HepG2 (cell line): ENCODE results near the gene PARN. TPM values are rescaled to one million over a fixed set of nuclear protein-coding genes. Genes with fewer than 3 reads are reported as not detected.

Experiments
- AKAP8 ChIP-seq: sonication (generic); formaldehyde crosslinking; IDR thresholded peaks from 2 replicates; pipeline ENCODE4 v1.5.1; 2020; ENCODE audit warnings: mild to moderate bottlenecking, missing genetic modification reagents
- ASH2L ChIP-seq: fragments of 300-600, 200-600 bp; sonication (generic); IDR thresholded peaks from 2 replicates; pipeline ENCODE4 v1.7.0; 2017; ENCODE audit warnings: low read depth, mild to moderate bottlenecking, moderate library complexity, mixed read lengths, low read length; ENCODE audit not compliant: insufficient read length
- DNMT3B ChIP-seq: conservative IDR thresholded peaks from 2 replicates; pipeline ENCODE4 v1.6.1; 2016; ENCODE audit warnings: missing biosample characterization, control low read depth
- GPN1 ChIP-seq: sonication (generic); formaldehyde crosslinking; IDR thresholded peaks from 2 replicates; pipeline ENCODE4 v1.5.1; 2020; ENCODE audit warnings: missing genetic modification reagents, borderline replicate concordance
- HES4 ChIP-seq: sonication (generic); formaldehyde crosslinking; IDR thresholded peaks from 2 replicates; pipeline ENCODE4 v1.9.0; 2021; ENCODE audit warnings: mild to moderate bottlenecking, missing genetic modification reagents, borderline replicate concordance
- PPARG ChIP-seq: conservative IDR thresholded peaks from 2 replicates; pipeline ENCODE4 v1.6.1; 2016; ENCODE audit warnings: missing biosample characterization, missing genetic modification reagents
- RBM22 ChIP-seq: fragments of 200-400 bp; formaldehyde crosslinking; optimal IDR thresholded peaks from 2 replicates; pipeline ENCODE3; 2017; ENCODE audit warnings: mild to moderate bottlenecking, low read length, moderate library complexity
- ZBTB40 ChIP-seq, 2 experiments: fragments of 450-650 bp in 1 of 2; sonication (generic) in 1 of 2; formaldehyde crosslinking in 1 of 2; IDR thresholded peaks; 2 replicates each; pipeline versions ENCODE4 v1.6.1 to v1.8.0; 2016 to 2022; ENCODE audit warnings: antibody characterized with exemption in 1 of 2, mild to moderate bottlenecking in 1 of 2, missing genetic modification reagents in 1 of 2
- ZNF101 ChIP-seq: sonication (generic); formaldehyde crosslinking; IDR thresholded peaks from 2 replicates; pipeline ENCODE4 v1.4.0; 2020; ENCODE audit warnings: mild to moderate bottlenecking, low read depth, missing genetic modification reagents, borderline replicate concordance
- ZNF256 ChIP-seq: sonication (generic); formaldehyde crosslinking; conservative IDR thresholded peaks from 2 replicates; pipeline ENCODE4 v1.4.0; 2020; ENCODE audit warnings: missing genetic modification reagents
- ZNF564 ChIP-seq: sonication (generic); formaldehyde crosslinking; IDR thresholded peaks from 2 replicates; pipeline ENCODE4 v1.8.1; 2023; ENCODE audit warnings: mild to moderate bottlenecking, missing genetic modification reagents
- ZNF792 ChIP-seq: IDR thresholded peaks from 2 replicates; pipeline ENCODE4 v1.6.1; 2016
- polyA plus RNA-seq, 8 experiments: library from polyadenylated mRNA; depleted of rRNA in 3 of 8; stranded (reverse) in 7 of 8; unstranded in 1 of 8; fragments of >200 nt; fragmentation: Illumina TruSeq in 4 of 8; extraction: Trizol in 4 of 8; gene quantifications; 2 replicates each; pipeline versions ENCODE4 v1.2.1 to v1.2.3, GENCODE V29; 2011 to 2016; ENCODE audit warnings: low read depth in 4 of 8, missing spikeins in 1 of 8, mixed read lengths in 1 of 8; ENCODE audit not compliant: insufficient read depth in 1 of 8
- total RNA-seq, 5 experiments: library from RNA; depleted of rRNA; stranded (reverse); fragments of >200 nt; fragmentation: Illumina TruSeq; extraction: Trizol; gene quantifications; 2 replicates each; pipeline ENCODE4 v1.2.3, GENCODE V29; 2016; ENCODE audit warnings: low read depth in 1 of 5
- TF ChIP-seq, protein P1 (sequence below): sonication (generic); IDR thresholded peaks from 2 replicates; pipeline ENCODE4 v1.6.1; 2016; ENCODE audit warnings: low read depth, borderline replicate concordance
- TF ChIP-seq, protein P2 (sequence below): sonication (generic); formaldehyde crosslinking; IDR thresholded peaks from 2 replicates; pipeline ENCODE4 v1.4.0; 2020; ENCODE audit warnings: missing genetic modification reagents, mild to moderate bottlenecking, borderline replicate concordance

The PARN gene
- total and polyA plus RNA-seq, 2 of the 13 experiments (the other 11 are each of a cell fraction or from before 2014, with no cell fraction given) = 13.3 to 47.6 TPM

GRCh38 chr16:14632693-14633569 lies 2.9 kb upstream of the PARN start, which contains the start of gene BFAR (continued):
- TF ChIP-seq, protein P1, sequence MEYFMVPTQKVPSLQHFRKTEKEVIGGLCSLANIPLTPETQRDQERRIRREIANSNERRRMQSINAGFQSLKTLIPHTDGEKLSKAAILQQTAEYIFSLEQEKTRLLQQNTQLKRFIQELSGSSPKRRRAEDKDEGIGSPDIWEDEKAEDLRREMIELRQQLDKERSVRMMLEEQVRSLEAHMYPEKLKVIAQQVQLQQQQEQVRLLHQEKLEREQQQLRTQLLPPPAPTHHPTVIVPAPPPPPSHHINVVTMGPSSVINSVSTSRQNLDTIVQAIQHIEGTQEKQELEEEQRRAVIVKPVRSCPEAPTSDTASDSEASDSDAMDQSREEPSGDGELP = peak; percentile 67; the same call in 1 of the 2 replicates
- TF ChIP-seq DNMT3B (CRISPR knock-in tag) (peak; percentile 95; the same call in 1 of the 2 replicates), ZNF256 (CRISPR knock-in tag) (no peak), ZNF101 (0 out of 2 replicates have a peak, but pooled peaks have one; percentile 21), HES4 (CRISPR knock-in tag) (no peak), GPN1 (CRISPR knock-in tag) (no peak; the same call in 1 of the 2 replicates), ZBTB40 (IDR thresholded peaks at IDR 0.05) (peak; percentile 15; the same call in 1 of the 2 replicates), ZBTB40 (CRISPR knock-in tag; IDR thresholded peaks at IDR 0.05) (peak; percentile 70; the same call in 1 of the 2 replicates), AKAP8 (0 out of 2 replicates have a peak, but pooled peaks have one; percentile 15), ZNF792 (CRISPR knock-in tag) (peak; percentile 90), PPARG (CRISPR knock-in tag) (peak; percentile 84), ASH2L (peak; percentile 91), ZNF564 (CRISPR knock-in tag) (no peak; the same call in 1 of the 2 replicates), RBM22 (no peak)
- TF ChIP-seq, protein P2, sequence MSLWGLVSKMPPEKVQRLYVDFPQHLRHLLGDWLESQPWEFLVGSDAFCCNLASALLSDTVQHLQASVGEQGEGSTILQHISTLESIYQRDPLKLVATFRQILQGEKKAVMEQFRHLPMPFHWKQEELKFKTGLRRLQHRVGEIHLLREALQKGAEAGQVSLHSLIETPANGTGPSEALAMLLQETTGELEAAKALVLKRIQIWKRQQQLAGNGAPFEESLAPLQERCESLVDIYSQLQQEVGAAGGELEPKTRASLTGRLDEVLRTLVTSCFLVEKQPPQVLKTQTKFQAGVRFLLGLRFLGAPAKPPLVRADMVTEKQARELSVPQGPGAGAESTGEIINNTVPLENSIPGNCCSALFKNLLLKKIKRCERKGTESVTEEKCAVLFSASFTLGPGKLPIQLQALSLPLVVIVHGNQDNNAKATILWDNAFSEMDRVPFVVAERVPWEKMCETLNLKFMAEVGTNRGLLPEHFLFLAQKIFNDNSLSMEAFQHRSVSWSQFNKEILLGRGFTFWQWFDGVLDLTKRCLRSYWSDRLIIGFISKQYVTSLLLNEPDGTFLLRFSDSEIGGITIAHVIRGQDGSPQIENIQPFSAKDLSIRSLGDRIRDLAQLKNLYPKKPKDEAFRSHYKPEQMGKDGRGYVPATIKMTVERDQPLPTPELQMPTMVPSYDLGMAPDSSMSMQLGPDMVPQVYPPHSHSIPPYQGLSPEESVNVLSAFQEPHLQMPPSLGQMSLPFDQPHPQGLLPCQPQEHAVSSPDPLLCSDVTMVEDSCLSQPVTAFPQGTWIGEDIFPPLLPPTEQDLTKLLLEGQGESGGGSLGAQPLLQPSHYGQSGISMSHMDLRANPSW (CRISPR knock-in tag) = peak; percentile 94; the same call in 1 of the 2 replicates
